Anterior cingulate cortex (tissue), 58 donors: ENCODE data around the gene SH2D3C.

Source experiments
- DNase-seq, 58 donors: peaks; one replicate each; lab custom pipeline; 2025; lab: John Stamatoyannopoulos, UW

The SH2D3C gene

DNA sequence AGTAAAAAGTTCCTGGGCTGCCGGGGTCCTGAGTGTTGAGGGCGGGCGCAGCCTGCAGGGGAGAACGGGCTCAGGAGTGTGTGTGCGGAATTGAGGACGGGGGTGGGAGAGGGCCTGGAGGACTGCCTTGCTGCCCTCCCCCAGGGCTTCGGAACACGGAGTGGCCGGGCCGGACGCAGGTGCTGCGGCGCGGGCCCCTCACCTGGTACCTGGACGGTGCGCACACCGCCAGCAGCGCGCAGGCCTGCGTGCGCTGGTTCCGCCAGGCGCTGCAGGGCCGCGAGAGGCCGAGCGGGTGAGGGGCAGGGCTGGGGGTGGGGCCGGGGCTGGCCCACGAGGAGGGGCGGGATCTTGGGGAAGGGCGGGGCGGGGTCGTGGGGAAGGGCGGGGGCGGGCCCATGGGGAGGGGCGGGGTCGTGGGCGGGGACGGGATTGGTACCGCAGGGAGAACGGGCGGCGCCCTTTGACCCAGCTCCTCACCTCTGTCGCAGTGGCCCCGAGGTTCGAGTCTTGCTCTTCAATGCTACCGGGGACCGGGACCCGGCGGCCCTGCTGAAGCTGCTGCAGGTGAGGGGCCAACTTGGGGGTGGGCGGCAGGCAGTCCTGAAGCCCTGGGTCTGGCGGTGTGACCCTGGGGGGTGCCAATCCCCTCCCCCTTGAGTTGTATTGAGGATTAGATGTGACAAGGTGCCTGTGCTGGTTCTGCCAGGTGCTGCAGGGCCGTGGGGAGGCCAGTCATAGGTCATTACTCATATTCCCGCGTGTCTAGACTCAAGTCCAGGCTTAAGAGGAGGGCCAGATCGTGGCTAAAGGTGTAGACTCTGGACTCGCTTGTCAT, 31.3 kb upstream of the SH2D3C start:
- DNase-seq = no peak

DNA sequence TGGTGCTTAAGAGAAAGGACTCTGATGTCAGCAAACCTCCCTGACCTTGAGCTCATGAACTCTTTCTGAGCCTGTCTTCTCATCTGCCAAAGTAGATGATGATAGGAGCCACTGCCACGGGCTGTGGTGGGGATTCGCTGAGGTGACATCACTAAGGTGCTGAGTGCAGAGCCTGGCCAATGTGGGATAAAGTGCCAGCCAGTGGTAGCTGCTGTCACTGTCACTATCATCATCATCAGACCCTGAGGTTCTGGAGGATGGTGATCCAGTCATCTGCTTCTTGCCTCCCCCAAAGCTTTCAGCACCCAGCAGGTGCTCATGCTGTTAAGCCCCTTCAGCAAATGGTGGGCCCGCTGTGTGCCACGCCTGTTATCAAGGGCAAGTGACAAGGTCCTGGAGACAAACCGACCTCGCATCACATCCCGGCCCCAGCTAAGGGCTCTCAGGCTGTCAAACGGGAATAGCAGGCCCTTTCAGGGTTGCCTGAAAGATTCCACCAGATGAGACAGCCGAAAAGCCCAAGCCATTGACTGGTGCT, 30.6 kb upstream of the SH2D3C start:
- no peak for DNase-seq

DNA sequence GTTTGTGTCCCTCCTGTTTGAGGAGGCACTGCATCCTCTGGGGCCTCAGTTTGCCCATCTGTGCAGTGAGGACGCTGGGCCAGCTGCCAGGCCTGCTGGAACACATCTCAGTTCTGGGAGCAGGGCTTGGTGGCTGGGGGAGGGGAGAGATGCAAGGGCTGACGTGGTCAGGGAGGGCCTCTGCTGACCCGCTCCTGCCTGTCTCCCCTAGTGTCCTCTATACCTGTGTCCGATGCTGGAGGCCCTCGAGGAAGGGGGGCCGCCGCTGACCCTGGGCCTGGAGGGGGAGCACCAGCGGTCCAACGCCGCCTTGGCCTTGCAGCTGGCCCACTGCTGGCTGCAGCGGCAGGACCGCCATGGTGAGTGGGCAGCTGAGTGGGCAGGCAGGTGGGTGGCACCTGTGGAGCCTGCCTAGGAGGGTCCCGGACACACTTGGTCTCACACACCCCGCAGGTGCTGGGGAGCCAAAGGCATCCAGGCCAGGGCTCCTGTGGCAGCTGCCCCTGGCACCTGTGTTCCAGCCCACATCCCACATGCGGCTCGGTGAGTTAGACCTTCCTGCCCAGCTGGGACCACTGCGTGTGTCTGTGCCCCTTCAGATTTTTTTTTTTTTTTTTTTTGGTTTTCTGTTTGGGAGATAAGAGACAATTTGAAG, 30.0 kb upstream of the SH2D3C start:
- DNase-seq = no peak

DNA sequence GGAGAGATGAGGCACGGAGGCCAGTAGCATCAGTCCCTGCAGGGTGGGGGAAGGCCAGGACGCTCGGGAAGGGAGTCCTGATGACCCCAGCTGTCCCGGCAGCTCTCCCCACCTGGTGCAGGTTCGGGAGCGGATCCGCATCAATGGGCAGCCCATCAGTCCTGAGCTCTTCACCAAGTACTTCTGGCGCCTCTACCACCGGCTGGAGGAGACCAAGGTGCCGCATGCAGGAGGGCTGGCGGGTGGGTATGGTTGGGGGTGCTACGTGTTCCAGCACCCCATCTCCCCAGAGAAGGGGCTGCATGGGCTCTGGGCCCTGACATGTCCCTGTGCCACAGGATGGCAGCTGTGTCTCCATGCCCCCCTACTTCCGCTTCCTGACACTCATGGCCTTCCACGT, 28.4 kb upstream of the SH2D3C start:
- DNase-seq = no peak

GRCh38 chr9:127805620-127806019, 27.2 kb upstream of the SH2D3C start:
- DNase-seq = no peak

GRCh38 chr9:127803507-127804352, 25.3 kb upstream of the SH2D3C start:
- DNase-seq = no peak

- DNase-seq = peak; percentile 43 to 94 (median 84)
These were observed 24.3 kb upstream of the SH2D3C start, which contains the start of gene FPGS for GRCh38 chr9:127802576-127803443. Gene FPGS (plus strand): TSS chr9:127802882. CDS start chr9:127802925, 43 bp downstream.

DNA sequence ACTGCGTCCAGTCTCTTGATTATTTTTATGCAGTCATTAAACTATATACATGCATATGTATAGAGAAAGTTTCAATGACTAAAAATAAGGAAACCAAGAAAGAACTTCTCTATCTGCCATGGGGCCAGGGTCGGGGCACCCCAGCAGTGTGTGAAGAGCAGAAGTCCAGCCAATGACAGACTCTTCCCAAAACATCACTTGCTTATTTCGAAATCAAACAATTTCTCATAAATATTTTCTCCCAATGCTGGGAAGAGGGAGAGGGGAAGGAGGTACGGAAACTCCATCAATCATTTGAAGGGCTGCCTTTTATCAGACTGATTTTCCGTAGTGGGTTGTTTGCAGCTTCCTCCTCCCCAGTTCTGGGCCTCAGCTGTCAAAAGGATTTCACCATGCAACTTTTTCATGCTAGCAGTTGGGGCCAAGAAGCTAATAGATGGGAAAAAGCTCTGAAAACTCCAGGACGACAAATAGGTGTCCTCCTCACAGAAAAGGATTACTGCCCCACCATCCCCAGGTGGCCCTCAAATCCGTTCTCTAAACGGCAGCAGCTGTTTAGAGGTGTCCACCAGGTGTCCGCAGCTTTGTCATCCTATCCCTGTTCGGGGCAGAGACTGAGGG, 23.6 kb upstream of the SH2D3C start:
- peak in 1 of 58 donors; percentile 53 for DNase-seq

- no peak for DNase-seq
These were observed 18.4 kb upstream of the SH2D3C start for GRCh38 chr9:127796852-127797370.

- no peak for DNase-seq
These were observed 17.9 kb upstream of the SH2D3C start for GRCh38 chr9:127796225-127796813.

DNA sequence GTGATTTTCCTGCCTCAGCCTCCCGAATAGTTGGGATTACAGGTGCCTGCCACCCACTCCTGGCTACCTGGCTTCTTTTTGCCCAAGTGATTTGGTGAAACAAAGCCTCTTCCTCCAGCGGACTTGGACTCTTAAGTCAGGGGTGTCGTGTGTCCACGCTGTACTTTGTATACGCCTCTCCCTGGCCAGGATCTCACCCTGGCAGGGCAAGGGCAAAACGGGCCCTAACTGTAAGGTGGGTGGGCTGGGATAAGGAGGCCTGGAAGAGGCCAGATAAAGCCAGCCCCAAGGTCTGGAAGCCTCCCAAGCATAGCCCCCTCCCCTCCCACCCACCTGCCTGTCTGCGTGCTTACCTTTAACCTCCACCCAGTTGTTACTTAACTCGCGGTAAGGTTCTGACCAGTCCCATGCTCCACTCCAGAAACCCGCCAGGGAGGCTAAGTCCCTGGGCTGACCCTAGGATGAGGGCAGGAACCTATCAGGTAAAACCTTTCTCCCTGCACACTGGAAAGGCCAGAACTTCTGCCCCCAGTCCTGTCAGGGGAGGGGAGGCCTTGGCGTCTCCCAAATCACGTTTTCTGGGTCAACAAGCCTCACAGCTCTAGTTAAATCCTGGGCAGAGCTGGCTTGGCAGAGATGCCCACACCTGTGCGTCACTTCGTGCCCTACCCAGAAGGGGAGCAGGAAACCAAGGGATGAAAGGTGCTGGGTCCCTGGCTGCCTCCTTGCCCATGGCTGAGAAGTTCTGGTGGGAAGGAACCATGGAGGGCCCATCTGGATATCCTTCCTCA, 15.7 kb upstream of the SH2D3C start:
- no peak for DNase-seq

GRCh38 chr9:127793093-127793708, 14.7 kb upstream of the SH2D3C start:
- DNase-seq = peak in 3 of 58 donors; percentile 13 to 15 (median 15)

DNA sequence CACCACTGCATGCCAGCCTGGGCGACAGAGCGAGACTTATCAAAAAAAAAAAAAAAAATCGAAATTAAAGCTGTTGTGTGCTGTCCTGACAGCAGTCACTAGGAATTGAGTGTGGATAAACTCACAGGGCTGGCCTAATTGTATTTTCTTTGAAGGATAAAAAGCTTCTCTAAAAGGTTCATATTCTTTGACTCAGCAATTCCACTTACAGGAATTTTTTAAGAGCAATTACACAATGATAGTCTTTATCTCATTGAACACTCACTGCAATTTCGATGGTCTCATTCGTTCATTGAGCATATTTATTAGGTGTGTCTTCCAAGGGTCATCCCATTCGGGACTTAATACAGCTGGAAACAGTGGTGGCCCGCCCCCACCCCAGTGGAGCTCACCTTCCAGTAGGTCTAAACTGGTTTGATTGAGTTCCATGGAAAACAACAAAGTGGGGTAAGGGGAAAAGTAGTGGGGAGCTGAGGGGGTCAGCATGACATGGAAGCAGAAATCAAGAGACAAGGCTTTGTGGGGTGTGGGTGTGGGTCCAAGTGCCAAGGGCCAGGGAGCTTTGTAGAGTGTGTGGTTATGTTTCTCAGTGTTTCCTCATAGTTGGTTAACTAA, 14.1 kb upstream of the SH2D3C start:
- DNase-seq = no peak

DNA sequence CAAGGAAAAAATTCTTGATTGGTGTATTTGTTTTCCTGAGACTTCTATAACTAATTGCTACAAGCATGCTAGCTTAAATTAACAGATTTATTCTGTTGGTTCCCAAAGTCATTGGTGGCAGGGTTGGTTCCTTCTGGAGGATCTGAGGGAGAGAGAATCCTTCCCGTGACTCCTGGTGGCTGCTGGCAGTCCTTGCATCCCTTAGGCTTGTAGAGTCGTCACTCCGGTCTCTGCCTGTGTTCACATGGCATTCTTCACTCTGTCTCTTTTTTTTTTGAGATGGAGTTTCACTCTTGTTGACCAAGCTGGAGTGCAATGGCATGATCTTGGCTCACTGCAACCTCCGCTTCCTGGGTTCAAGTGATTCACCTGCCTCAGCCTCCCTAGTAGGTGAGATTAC, 12.6 kb upstream of the SH2D3C start:
- DNase-seq = no peak

DNA sequence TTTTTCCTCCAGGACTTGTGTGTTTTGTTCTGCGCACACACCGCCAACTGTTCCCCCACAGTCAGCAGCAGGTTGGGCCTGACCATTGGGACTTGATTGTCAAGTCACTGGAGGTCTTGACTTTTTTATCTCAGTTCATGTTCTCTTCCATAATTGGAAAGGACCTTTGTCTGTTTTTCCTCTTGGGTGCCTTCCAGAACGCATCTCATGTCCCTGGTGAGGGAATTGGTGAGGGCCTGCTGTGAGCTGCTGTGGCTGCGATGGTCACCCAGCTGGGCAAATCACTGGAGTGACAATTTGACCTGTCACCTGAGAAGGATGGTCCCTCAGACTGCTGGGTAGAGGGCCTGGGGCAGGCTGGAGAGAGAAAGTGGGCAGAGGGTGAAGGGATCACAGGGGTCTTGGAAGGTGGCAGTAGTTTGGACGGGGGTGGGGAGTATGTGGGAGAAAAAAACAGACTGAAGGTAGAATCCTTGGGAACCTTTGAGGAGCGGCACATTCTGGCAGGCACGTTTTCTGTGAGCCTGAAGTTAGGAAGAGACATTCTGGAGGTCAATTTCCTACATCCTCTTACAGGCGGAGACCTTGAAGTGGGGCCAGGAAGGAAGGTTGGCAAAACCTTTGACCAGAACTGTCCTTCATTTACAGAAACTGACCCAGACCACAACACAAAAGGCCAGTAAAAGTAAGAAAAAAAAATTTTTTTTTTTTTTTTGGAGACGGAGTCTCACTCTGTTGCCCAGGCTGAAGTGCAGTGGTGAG, 11.8 kb upstream of the SH2D3C start:
- no peak for DNase-seq

DNA sequence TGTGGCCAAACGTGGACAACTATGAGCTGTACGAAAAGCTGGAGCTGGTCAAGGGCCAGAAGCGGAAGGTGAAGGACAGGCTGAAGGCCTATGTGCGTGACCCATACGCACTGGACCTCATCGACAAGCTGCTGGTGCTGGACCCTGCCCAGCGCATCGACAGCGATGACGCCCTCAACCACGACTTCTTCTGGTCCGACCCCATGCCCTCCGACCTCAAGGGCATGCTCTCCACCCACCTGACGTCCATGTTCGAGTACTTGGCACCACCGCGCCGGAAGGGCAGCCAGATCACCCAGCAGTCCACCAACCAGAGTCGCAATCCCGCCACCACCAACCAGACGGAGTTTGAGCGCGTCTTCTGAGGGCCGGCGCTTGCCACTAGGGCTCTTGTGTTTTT, 10.7 kb upstream of the SH2D3C start:
- DNase-seq = no peak
